HepG2 (cell line): ENCODE data around the gene FKTN. TPM values are rescaled to one million over a fixed set of nuclear protein-coding genes. Genes with fewer than 3 reads are reported as not detected.

Source experiments
- SAFB2 ChIP-seq: sonication (generic); formaldehyde crosslinking; IDR thresholded peaks from 2 replicates; pipeline ENCODE4 v1.5.1; 2020; ENCODE audit warnings: missing genetic modification reagents, low read depth, mild to moderate bottlenecking, borderline replicate concordance
- ZBTB40 ChIP-seq, 2 experiments: fragments of 450-650 bp in 1 of 2; sonication (generic) in 1 of 2; formaldehyde crosslinking in 1 of 2; IDR thresholded peaks; 2 replicates each; pipeline versions ENCODE4 v1.6.1 to v1.8.0; 2016 to 2022; ENCODE audit warnings: antibody characterized with exemption in 1 of 2, mild to moderate bottlenecking in 1 of 2, missing genetic modification reagents in 1 of 2
- polyA plus RNA-seq, 8 experiments: library from polyadenylated mRNA; depleted of rRNA in 3 of 8; stranded (reverse) in 7 of 8; unstranded in 1 of 8; fragments of >200 nt; fragmentation: Illumina TruSeq in 4 of 8; extraction: Trizol in 4 of 8; gene quantifications; 2 replicates each; pipeline versions ENCODE4 v1.2.1 to v1.2.3, GENCODE V29; 2011 to 2016; ENCODE audit warnings: low read depth in 4 of 8, missing spikeins in 1 of 8, mixed read lengths in 1 of 8; ENCODE audit not compliant: insufficient read depth in 1 of 8
- total RNA-seq, 5 experiments: library from RNA; depleted of rRNA; stranded (reverse); fragments of >200 nt; fragmentation: Illumina TruSeq; extraction: Trizol; gene quantifications; 2 replicates each; pipeline ENCODE4 v1.2.3, GENCODE V29; 2016; ENCODE audit warnings: low read depth in 1 of 5
- TF ChIP-seq, protein P1 (sequence below): sonication (generic); formaldehyde crosslinking; IDR thresholded peaks from 2 replicates; pipeline ENCODE4 v1.5.0; 2020; ENCODE audit warnings: missing genetic modification reagents

Gene FKTN
- total and polyA plus RNA-seq, 2 of the 13 experiments (the other 11 are each of a cell fraction or from before 2014, with no cell fraction given), result 7.9 to 13.5 TPM

GRCh38 chr9:105637787-105638395 lies 80.0 kb downstream of the FKTN start (continued):
- TF ChIP-seq ZBTB40 (IDR thresholded peaks at IDR 0.05) (no peak), ZBTB40 (CRISPR knock-in tag; IDR thresholded peaks at IDR 0.05) (no peak), SAFB2 (CRISPR knock-in tag) (no peak)
- TF ChIP-seq, protein P1, sequence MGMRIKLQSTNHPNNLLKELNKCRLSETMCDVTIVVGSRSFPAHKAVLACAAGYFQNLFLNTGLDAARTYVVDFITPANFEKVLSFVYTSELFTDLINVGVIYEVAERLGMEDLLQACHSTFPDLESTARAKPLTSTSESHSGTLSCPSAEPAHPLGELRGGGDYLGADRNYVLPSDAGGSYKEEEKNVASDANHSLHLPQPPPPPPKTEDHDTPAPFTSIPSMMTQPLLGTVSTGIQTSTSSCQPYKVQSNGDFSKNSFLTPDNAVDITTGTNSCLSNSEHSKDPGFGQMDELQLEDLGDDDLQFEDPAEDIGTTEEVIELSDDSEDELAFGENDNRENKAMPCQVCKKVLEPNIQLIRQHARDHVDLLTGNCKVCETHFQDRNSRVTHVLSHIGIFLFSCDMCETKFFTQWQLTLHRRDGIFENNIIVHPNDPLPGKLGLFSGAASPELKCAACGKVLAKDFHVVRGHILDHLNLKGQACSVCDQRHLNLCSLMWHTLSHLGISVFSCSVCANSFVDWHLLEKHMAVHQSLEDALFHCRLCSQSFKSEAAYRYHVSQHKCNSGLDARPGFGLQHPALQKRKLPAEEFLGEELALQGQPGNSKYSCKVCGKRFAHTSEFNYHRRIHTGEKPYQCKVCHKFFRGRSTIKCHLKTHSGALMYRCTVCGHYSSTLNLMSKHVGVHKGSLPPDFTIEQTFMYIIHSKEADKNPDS (CRISPR knock-in tag), result no peak
